Thyroid gland (tissue), 4 donors: ENCODE measurements around the gene PDIA4. TPM values are rescaled to one million over a fixed set of nuclear protein-coding genes. Genes with fewer than 3 reads are reported as not detected.
"Not testable (repeated sequence)": the region's sequence is repeated elsewhere in the genome, so short reads cannot be mapped to it uniquely, and the experiment has no call there.

Experiments
- DNase-seq, 2 donors: peaks; one replicate each; pipeline ENCODE4 v3.0.0-alpha.2; 2019
- H3K27ac ChIP-seq, 3 donors: fragments of 200-600 bp; sonication (generic); 1 replicate in 2 of 3; 2 replicates in 1 of 3; pipeline ENCODE4 v1.5.1; 2016 to 2019; ENCODE audit warnings: mild to moderate bottlenecking in 1 of 3, moderate library complexity in 1 of 3
- H3K27me3 ChIP-seq: fragments of 200-600 bp; sonication (generic); one replicate; pipeline ENCODE4 v1.5.1; 2019
- H3K36me3 ChIP-seq, 2 donors: fragments of 200-600 bp; sonication (generic); one replicate each; pipeline ENCODE4 v1.5.1; 2016 to 2019
- H3K4me1 ChIP-seq, 2 donors: fragments of 200-600 bp; sonication (generic); one replicate each; pipeline ENCODE4 v1.5.1; 2017 to 2019
- H3K4me3 ChIP-seq, 3 donors: fragments of 200-600 bp; sonication (generic); replicated peaks in 1 of 3; 1 replicate in 2 of 3; 2 replicates in 1 of 3; pipeline ENCODE4 v1.5.1; 2016; ENCODE audit warnings: mild to moderate bottlenecking in 1 of 3
- H3K9me3 ChIP-seq: fragments of 200-600 bp; sonication (generic); one replicate; pipeline ENCODE4 v1.5.1; 2017
- CTCF ChIP-seq, 6 experiments: fragments of 200-600 bp in 3 of 6; fragments of 450-650 bp in 3 of 6; sonication (generic) in 3 of 6; IDR thresholded peaks; one replicate each; pipeline ENCODE4 v1.5.1; 2016 to 2019; ENCODE audit warnings: antibody characterized with exemption in 6 of 6, mild to moderate bottlenecking in 2 of 6, inconsistent platforms in 1 of 6, moderate library complexity in 1 of 6
- POLR2A ChIP-seq, 2 donors: fragments of 450-650 bp; IDR thresholded peaks; one replicate each; pipeline ENCODE4 v1.6.1; 2017; ENCODE audit warnings: antibody characterized with exemption in 2 of 2, mild to moderate bottlenecking in 2 of 2, moderate library complexity in 1 of 2
- WGBS, 2 donors: methylation state at CpG; one replicate each; pipeline ENCODE4 v1.1.5; 2017; 5-methylcytosine and 5-hydroxymethylcytosine counted together
- intact Hi-C: fragments of 100-400 bp; cut with DNase I; formaldehyde crosslinking; loops from one replicate; pipeline ENCODE4 v1.15.1; 2023
- total RNA-seq, 4 donors: library from RNA; depleted of rRNA; stranded (reverse); fragments of >200 nt; gene quantifications; one replicate each; pipeline ENCODE4 v1.2.3, GENCODE V29; 2016

PDIA4 gene
- total RNA-seq, 4 donors from 2014 or later, result 172 to 749 (median 498) TPM

- no peak for DNase-seq
- Histone ChIP-seq H3K36me3 (peaks cover 54 to 89% of the 10 kb centered on the region in 2 donors), H3K4me1 (no peaks in the 10 kb centered on the region), H3K4me3 (no peak overlapping the region), H3K27ac (no peak overlapping the region), H3K27me3 (no peaks in the 10 kb centered on the region), H3K9me3 (no peaks in the 10 kb centered on the region)
- TF ChIP-seq POLR2A (IDR thresholded peaks at IDR 0.05) (no peak), CTCF (IDR thresholded peaks at IDR 0.05) (no peak)
- 79 to 80% methylated on average over 7 of the region's 7 CpGs for WGBS, 2 donors
- intact Hi-C loops, result no loop called here
Observed at GRCh38 chr7:149016876-149017275, 11.4 kb downstream of the PDIA4 start.

GRCh38 chr7:149014309-149014708 lies 14.0 kb downstream of the PDIA4 start:
- Histone ChIP-seq H3K36me3 (peaks cover 77 to 99% of the 10 kb centered on the region in 2 donors), H3K27me3 (no peaks in the 10 kb centered on the region), H3K9me3 (no peaks in the 10 kb centered on the region), H3K27ac (no peak overlapping the region), H3K4me3 (no peak overlapping the region), H3K4me1 (no peaks in the 10 kb centered on the region)
- 95 to 99% methylated on average over 7 of the region's 7 CpGs for WGBS, 2 donors
- no peak for TF ChIP-seq POLR2A (IDR thresholded peaks at IDR 0.05)
- TF ChIP-seq CTCF (IDR thresholded peaks at IDR 0.05), result no peak
- intact Hi-C loops, result no loop called here
- no peak for DNase-seq

GRCh38 chr7:149013876-149014275 lies 14.4 kb downstream of the PDIA4 start:
- H3K36me3 ChIP-seq, result peaks cover 76 to 99% of the 10 kb centered on the region in 2 donors
- TF ChIP-seq POLR2A (IDR thresholded peaks at IDR 0.05) (no peak), CTCF (IDR thresholded peaks at IDR 0.05) (no peak)

GRCh38 chr7:149012730-149013129 lies 15.6 kb downstream of the PDIA4 start:
- H3K27me3 ChIP-seq, DNase-seq, H3K9me3 ChIP-seq, H3K27ac ChIP-seq, H3K4me1 ChIP-seq, H3K4me3 ChIP-seq, intact Hi-C loops: not testable (repeated sequence)
- H3K36me3 ChIP-seq, result peaks cover 79 to 96% of the 10 kb centered on the region in 2 donors
- WGBS, 2 donors, result 82 to 86% methylated on average over 11 to 12 of the region's 12 CpGs

More at GRCh38 chr7:149013876-149014275, 14.4 kb downstream of the PDIA4 start:
- no peaks in the 10 kb centered on the region for H3K4me1 ChIP-seq
- intact Hi-C loops, result no loop called here
- no peaks in the 10 kb centered on the region for H3K27me3 ChIP-seq
- WGBS, 2 donors, result 86 to 90% methylated on average over 5 of the region's 5 CpGs
- no peak overlapping the region for H3K4me3 ChIP-seq
- no peak for DNase-seq
- H3K27ac ChIP-seq, result no peak overlapping the region
- no peaks in the 10 kb centered on the region for H3K9me3 ChIP-seq

GRCh38 chr7:149011491-149011890 lies 16.8 kb downstream of the PDIA4 start:
- H3K9me3 ChIP-seq, result no peaks in the 10 kb centered on the region
- no peak for DNase-seq
- no peaks in the 10 kb centered on the region for H3K27me3 ChIP-seq
- intact Hi-C loops, result no loop called here
- WGBS, 2 donors, result 98 to 100% methylated on average over 5 to 7 of the region's 8 CpGs
- H3K4me3 ChIP-seq, result no peak overlapping the region
- no peak for TF ChIP-seq POLR2A (IDR thresholded peaks at IDR 0.05)
- no peak for TF ChIP-seq CTCF (IDR thresholded peaks at IDR 0.05)
- no peaks in the 10 kb centered on the region for H3K4me1 ChIP-seq
- no peak overlapping the region for H3K27ac ChIP-seq
- peaks cover 81 to 96% of the 10 kb centered on the region in 2 donors for H3K36me3 ChIP-seq

GRCh38 chr7:149010451-149010850 lies 17.9 kb downstream of the PDIA4 start:
- Histone ChIP-seq H3K4me3 (no peak overlapping the region), H3K4me1 (no peaks in the 10 kb centered on the region), H3K27me3 (no peaks in the 10 kb centered on the region), H3K36me3 (peaks cover 74 to 98% of the 10 kb centered on the region in 2 donors), H3K9me3 (no peaks in the 10 kb centered on the region), H3K27ac (no peak overlapping the region)
- intact Hi-C loops, result no loop called here
- DNase-seq, result no peak
- no peak for TF ChIP-seq CTCF (IDR thresholded peaks at IDR 0.05)
- 94 to 96% methylated on average over 5 of the region's 5 CpGs for WGBS, 2 donors
